Mononuclear cell (primary cell): ENCODE measurements around the gene TSHZ2. TPM values are rescaled to one million over a fixed set of nuclear protein-coding genes. Genes with fewer than 3 reads are reported as not detected.

Experiments used
- H3K27me3 ChIP-seq: 2 replicates; pipeline ENCODE4 v1.6.0; 2011; ENCODE audit warnings: low read length, control low read depth; ENCODE audit not compliant: insufficient read depth
- H3K4me1 ChIP-seq: 2 replicates; pipeline ENCODE4 v1.5.1; 2011; ENCODE audit warnings: mild to moderate bottlenecking, low read length, control low read depth; ENCODE audit not compliant: insufficient read depth
- H3K4me3 ChIP-seq: 2 replicates; pipeline ENCODE4 v1.5.1; 2011; ENCODE audit warnings: mild to moderate bottlenecking, low read length, moderate library complexity
- H3K9me3 ChIP-seq: 2 replicates; pipeline ENCODE4 v1.5.1; 2011; ENCODE audit warnings: low read depth, mild to moderate bottlenecking, control low read depth, low read length
- total RNA-seq: library from RNA; depleted of rRNA; stranded (reverse); fragments of >200 nt; gene quantifications from one replicate; pipeline ENCODE4 v1.2.3, GENCODE V29; 2012

The TSHZ2 gene
- total RNA-seq, 1 donor, result 21.3 TPM

- no peaks in the 10 kb centered on the region for H3K9me3 ChIP-seq
- no peak overlapping the region for H3K4me3 ChIP-seq
- H3K4me1 ChIP-seq, result no peaks in the 10 kb centered on the region
- H3K27me3 ChIP-seq, result no peaks in the 10 kb centered on the region
These were observed 72.1 kb downstream of the TSHZ2 start for GRCh38 chr20:53044296-53044695.

DNA sequence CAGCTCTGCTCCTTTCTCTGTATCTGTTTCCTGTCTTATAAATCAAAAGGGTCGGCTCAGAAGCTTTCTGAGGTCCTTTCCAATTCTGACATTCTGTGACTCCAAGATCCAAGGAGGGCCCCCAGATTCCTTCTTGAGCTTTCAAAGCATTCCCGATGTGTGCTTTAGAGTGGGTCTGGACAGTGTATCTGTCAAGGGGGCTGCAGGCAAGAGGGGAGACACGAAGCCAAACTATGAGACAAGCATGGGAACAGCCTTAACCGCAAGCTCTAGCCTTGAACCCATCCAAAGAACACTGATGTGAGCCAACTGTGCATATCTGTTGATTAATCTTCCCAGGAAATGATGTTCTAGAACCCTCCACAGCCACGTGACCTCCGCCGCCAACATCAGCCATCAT, 73.8 kb downstream of the TSHZ2 start:
- Histone ChIP-seq H3K27me3 (no peaks in the 10 kb centered on the region), H3K4me1 (no peaks in the 10 kb centered on the region), H3K4me3 (no peak overlapping the region), H3K9me3 (no peaks in the 10 kb centered on the region)

DNA sequence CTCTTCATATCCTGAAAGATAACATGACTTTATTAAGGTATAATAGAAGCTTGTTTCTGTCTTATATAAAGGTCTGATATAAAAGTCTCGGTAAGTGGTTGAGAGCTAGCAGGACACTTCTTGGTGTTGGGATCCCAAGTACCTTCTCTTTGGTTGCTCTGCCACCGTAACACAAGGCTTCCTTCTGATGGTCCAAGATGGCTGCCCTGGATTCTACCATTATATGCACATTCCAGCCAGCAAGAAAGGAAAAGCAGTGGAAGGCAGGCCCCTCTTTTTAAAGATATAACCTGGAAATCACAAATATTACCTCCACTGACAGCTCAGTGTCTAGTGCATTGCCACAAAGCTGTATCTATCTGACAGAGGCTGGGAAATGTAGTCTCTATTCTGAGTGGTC, 75.0 kb downstream of the TSHZ2 start:
- Histone ChIP-seq H3K27me3 (no peaks in the 10 kb centered on the region), H3K9me3 (no peaks in the 10 kb centered on the region), H3K4me1 (no peaks in the 10 kb centered on the region), H3K4me3 (no peak overlapping the region)

- no peaks in the 10 kb centered on the region for H3K4me1 ChIP-seq
- H3K27me3 ChIP-seq, result no peaks in the 10 kb centered on the region
- no peak overlapping the region for H3K4me3 ChIP-seq
- H3K9me3 ChIP-seq, result no peaks in the 10 kb centered on the region
These were observed 76.2 kb downstream of the TSHZ2 start for GRCh38 chr20:53048387-53048786.

DNA sequence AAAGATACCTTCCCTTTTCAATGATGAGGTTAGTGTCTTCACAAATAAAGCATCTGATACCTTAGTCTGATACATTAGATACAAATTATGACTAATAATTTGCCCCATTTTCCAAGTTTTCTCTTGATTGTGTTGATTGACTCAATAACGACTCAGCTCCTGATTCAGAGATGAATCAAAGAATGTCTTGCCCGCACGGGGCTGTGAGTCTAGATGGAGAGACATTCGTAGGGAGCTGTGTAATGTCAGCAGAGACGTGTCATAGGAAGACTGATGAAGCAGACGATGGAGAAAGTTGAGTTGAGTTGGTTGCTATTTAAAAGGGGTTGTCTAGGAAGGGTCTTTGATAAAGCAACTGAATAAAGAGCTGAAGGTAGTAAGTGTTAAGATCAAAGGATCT, 78.2 kb downstream of the TSHZ2 start:
- Histone ChIP-seq H3K9me3 (no peaks in the 10 kb centered on the region), H3K4me3 (no peak overlapping the region), H3K4me1 (no peaks in the 10 kb centered on the region), H3K27me3 (no peaks in the 10 kb centered on the region)

- Histone ChIP-seq H3K4me1 (no peaks in the 10 kb centered on the region), H3K4me3 (no peak overlapping the region), H3K9me3 (no peaks in the 10 kb centered on the region), H3K27me3 (no peaks in the 10 kb centered on the region)
These were observed 80.2 kb downstream of the TSHZ2 start for GRCh38 chr20:53052380-53052779.

- Histone ChIP-seq H3K4me3 (no peak overlapping the region), H3K27me3 (no peaks in the 10 kb centered on the region), H3K9me3 (no peaks in the 10 kb centered on the region), H3K4me1 (no peaks in the 10 kb centered on the region)
These were observed 81.4 kb downstream of the TSHZ2 start for GRCh38 chr20:53053595-53053994.

DNA sequence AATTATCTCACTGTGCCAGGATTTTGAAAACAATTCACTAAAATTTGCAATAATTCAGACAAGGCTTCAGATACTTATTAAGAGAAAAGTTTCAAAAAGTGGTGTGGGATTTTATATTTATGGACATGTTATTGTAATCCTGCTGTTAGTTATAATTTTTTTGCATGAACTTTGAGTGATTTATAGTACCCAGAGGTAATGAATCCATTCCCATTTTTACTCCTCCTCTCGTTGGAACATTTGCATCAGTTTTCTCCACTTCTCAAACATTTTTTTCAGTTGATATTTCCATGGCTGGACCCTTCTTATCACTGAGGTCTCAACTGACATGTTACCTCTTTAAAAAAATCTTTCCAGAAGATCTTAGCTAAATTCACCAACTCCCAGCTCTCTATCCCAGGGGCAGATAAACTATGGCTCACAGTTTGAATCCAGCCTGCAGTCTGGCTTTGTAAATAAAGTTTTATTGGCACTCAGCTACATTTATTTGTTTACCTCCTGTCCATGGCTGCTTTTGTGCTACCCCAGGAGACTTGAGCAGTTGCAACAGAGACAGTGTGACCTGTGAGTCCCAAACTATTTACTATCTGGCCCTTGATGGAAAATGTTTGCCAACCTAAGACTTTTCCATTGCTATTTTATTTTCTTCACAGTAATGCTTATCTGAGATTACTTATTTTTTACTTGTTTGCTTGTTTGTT, 83.4 kb downstream of the TSHZ2 start:
- no peaks in the 10 kb centered on the region for H3K4me1 ChIP-seq
- H3K9me3 ChIP-seq, result no peaks in the 10 kb centered on the region
- H3K27me3 ChIP-seq, result no peaks in the 10 kb centered on the region
- no peak overlapping the region for H3K4me3 ChIP-seq

DNA sequence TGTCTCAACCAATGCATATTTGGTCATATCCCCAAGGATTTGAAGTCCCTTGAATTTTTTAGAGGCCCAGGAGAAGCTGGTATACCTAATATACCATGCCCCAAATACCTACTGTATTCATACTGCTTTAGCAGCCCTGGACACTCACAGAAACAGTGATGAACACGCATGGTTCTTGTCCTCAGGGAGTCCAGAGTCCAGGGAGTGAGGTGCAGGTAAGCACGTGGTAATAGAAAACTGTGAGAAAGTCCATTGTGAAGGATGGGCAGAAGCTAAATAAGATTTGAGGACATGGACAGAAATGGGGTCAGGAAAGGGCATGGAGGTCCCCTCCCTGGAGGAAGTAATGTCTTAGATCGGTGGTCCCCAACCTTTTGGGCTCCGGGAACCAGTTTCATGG, 85.4 kb downstream of the TSHZ2 start:
- Histone ChIP-seq H3K4me1 (no peaks in the 10 kb centered on the region), H3K27me3 (no peaks in the 10 kb centered on the region), H3K9me3 (no peaks in the 10 kb centered on the region), H3K4me3 (no peak overlapping the region)

- Histone ChIP-seq H3K4me3 (no peak overlapping the region), H3K4me1 (no peaks in the 10 kb centered on the region), H3K9me3 (no peaks in the 10 kb centered on the region), H3K27me3 (no peaks in the 10 kb centered on the region)
These were observed 87.7 kb downstream of the TSHZ2 start for GRCh38 chr20:53059848-53060247.

GRCh38 chr20:53061192-53062108, 89.3 kb downstream of the TSHZ2 start:
- Histone ChIP-seq H3K27me3 (no peaks in the 10 kb centered on the region), H3K4me1 (no peaks in the 10 kb centered on the region), H3K4me3 (no peak overlapping the region), H3K9me3 (no peaks in the 10 kb centered on the region)

DNA sequence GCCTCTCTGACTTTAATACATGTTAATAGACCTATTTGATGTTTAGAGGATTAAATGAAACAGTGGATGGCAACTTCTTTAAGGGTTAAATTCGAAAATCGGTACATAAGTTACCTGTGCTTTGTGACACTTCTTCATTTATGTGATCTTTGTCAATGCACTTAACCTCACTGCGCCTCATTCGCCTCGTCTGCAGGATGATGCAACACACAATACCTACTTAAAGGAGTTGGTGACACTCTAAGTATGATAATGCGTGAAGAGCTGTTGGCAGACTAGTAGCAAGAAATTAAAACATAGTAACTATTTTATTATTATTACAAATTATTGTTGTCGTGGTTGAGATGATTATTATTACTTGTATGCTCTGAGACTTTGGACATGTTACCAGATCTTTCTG, 92.8 kb downstream of the TSHZ2 start:
- Histone ChIP-seq H3K4me3 (no peak overlapping the region), H3K4me1 (no peaks in the 10 kb centered on the region), H3K27me3 (no peaks in the 10 kb centered on the region), H3K9me3 (no peaks in the 10 kb centered on the region)

- Histone ChIP-seq H3K27me3 (peaks cover 3% of the 10 kb centered on the region), H3K4me1 (no peaks in the 10 kb centered on the region), H3K4me3 (no peak overlapping the region), H3K9me3 (no peaks in the 10 kb centered on the region)
These were observed 96.1 kb downstream of the TSHZ2 start for GRCh38 chr20:53068241-53068640.

DNA sequence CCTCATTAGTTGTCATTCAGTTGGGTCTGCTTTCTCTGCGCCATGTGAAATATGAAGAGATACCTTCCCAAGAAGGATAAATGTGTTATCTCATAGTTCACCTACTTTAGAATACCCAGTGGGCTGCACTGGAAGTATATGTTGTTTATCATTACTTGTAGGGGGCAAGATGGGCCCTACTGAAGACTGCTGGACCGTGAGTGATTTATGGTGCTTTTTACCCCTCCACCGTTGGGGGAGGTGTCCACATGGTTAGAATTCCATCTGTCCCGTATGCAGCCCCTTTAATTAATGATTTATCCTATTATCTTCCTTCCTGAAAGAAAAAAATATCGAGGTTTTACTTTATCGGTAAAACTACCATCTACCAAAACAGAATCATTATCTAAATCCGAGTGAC, 97.0 kb downstream of the TSHZ2 start:
- no peaks in the 10 kb centered on the region for H3K9me3 ChIP-seq
- H3K4me1 ChIP-seq, result no peaks in the 10 kb centered on the region
- no peak overlapping the region for H3K4me3 ChIP-seq
- H3K27me3 ChIP-seq, result peaks cover 3% of the 10 kb centered on the region

DNA sequence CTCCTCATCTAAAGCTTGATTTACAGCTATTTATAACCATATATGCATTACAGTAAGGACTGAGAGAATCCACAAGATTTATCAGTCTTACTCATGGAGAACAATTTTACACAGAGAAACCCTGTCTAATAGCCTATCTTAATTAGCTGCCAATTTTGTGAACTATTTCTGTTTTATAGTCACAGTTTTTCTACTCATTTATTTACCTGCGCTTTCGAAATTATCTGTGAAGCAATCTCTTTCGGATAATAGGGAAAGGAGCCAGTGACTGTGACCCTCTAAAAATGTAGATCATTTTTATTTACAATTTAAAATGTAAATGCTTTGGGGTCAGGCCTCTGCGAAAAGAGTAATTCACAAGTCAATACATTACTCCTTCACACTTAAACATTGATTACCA, 98.1 kb downstream of the TSHZ2 start:
- peaks cover 3% of the 10 kb centered on the region for H3K27me3 ChIP-seq
- no peak overlapping the region for H3K4me3 ChIP-seq

More for the DNA sequence above, 98.1 kb downstream of the TSHZ2 start:
- no peaks in the 10 kb centered on the region for H3K9me3 ChIP-seq
- H3K4me1 ChIP-seq, result no peaks in the 10 kb centered on the region
